Hematopoietic multipotent progenitor cell treated with erythropoietin and hydrocortisone succinate and interleukin-3 and kit ligand, for 4 days (in vitro differentiated cells): ENCODE data around the gene GRID1.

Source experiments
- DNase-seq: peaks from one replicate; pipeline ENCODE4 v3.0.0-alpha.2; 2015

GRID1 gene

DNA sequence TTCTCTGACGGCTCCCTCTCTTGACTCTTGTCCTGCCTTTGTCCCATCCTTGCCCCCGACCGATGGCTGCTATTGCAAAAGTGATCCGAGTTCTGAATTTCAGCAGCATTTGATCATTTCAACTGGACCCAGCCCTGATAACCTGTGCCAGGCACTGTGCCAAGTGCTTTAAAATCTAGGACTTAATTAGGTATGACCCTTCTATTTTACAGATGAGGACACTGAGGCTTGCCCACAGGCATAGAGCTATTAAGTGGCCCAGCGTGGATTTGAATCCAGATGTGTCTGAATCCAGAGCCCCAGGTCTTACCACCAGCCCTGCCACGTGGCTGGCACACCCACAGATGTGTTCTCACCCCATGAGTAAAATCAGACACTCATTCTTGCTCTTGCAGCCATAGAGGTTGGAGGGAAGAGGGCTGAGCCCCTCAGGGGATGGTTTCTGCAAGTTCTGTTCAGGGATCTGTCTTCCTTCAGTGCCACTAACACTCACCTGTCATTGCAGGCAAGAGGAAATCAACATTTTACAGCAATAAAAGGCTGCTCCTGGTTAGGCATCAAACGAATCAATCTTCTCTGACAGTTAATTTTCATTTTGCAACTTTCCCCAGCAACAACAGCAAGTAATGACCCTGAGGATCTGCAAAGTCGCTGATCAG lies 101.2 kb downstream of the GRID1 start:
- no peak for DNase-seq

DNA sequence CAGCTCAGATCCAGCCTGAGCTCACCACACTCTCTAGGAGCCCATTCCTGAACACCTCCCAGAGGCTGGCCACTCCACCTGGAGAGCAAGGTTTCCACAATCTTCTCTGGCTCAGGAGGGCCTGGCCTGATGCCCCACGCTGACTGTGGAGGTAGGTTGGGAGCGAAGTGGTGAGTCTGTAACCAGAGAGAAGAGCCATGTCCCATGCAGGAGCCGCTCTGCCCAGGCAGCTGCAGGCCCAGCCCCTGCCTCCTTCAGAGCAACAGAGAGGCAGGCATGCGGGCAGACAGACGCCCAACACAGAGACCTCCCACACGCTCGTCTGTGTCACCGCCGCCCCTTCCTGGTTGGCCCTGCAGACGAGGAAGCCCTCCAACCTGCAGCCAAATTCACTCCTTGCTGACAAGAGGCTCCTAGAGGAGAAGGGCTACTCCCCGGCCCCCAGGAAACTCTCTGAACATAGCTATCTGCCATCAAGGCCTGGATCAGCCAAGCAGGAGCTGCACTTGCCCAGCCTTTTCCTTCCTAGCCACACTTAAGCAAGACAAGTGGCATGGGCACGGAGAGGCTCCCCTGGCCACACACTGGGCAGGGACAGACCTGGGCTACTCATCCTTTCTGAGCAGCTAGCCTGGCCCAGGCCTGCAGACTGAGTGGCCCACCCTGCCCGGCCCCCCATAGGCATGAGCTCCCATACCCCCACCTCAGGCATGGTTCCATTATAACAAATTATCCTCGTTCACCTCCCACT lies 101.9 kb downstream of the GRID1 start:
- no peak for DNase-seq

GRCh38 chr10:86263907-86264306 lies 102.7 kb downstream of the GRID1 start:
- DNase-seq: no peak

DNA sequence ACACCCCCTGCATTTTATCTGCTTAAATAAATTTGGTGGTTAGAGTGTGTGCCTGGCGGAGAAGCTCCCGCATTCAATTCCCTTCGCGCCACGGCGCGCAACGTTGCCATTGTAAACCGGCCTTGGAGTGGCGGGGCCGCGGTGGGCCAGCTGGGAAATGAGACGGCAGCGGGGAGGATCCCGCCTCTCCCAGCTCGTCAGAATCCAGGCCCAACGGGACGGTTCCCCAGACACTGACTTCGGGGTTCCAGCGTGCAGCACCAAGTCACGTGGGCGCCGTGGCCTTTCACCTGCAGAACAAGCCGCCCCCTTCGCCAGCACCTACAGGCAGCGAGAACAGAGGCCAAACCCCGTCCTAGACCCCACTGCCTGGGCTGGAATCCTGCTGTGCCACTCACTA lies 103.4 kb downstream of the GRID1 start:
- DNase-seq: no peak

- DNase-seq: no peak
Observed at GRCh38 chr10:86262688-86263181, 103.9 kb downstream of the GRID1 start.

- DNase-seq: peak; percentile 64
Observed at GRCh38 chr10:86261941-86262687, 104.5 kb downstream of the GRID1 start.

DNA sequence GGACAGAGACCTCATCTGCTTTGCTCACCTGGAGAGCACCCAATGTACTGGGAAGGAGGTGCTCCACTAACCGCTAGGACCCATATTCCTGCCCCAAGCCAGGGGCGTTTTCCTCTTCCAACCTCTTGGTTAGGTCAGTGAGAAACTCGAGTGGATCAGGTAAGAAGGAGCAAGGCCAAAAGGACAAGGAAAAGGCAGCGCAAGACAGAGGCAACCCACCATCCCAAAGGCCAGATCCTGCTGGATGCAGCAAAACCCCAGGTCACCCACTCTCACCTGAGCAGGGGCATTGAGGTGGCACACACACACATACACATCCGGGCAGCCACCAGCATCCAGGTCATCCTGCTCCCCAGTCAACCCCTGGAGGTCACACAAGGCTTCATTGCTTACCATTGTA lies 105.1 kb downstream of the GRID1 start:
- no peak for DNase-seq

DNA sequence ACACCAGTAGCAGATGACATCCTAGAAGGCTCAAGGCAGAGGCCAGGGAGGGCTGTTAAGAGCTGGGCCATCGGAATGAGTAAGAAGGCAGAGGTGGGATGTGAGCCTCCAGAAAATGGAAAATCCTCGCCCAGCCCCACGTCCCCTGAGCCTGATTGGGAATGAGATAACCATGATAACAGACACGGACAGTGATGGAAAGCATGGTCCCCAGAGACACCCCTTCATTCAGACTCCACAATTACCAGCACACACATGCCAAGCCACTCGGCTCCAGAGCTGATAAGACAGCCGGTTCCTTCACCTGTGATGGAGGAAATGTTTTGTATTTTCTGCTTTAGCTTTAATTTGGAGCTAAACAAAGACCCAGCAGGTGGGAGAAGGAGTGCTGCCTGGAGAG lies 106.0 kb downstream of the GRID1 start:
- DNase-seq: no peak

- DNase-seq: no peak
Observed at GRCh38 chr10:86259901-86260562, 106.6 kb downstream of the GRID1 start.

GRCh38 chr10:86258941-86259340 lies 107.7 kb downstream of the GRID1 start:
- DNase-seq: no peak

- no peak for DNase-seq
Observed at GRCh38 chr10:86258499-86258898, 108.1 kb downstream of the GRID1 start.

GRCh38 chr10:86257683-86258082 lies 108.9 kb downstream of the GRID1 start:
- DNase-seq: no peak

- no peak for DNase-seq
Observed at GRCh38 chr10:86256690-86257315, 109.8 kb downstream of the GRID1 start.

- no peak for DNase-seq
Observed at GRCh38 chr10:86255405-86256251, 111.0 kb downstream of the GRID1 start.

GRCh38 chr10:86254526-86255174 lies 111.9 kb downstream of the GRID1 start:
- no peak for DNase-seq

GRCh38 chr10:86254081-86254480 lies 112.5 kb downstream of the GRID1 start:
- no peak for DNase-seq

GRCh38 chr10:86253091-86254072 lies 113.2 kb downstream of the GRID1 start:
- no peak for DNase-seq

DNA sequence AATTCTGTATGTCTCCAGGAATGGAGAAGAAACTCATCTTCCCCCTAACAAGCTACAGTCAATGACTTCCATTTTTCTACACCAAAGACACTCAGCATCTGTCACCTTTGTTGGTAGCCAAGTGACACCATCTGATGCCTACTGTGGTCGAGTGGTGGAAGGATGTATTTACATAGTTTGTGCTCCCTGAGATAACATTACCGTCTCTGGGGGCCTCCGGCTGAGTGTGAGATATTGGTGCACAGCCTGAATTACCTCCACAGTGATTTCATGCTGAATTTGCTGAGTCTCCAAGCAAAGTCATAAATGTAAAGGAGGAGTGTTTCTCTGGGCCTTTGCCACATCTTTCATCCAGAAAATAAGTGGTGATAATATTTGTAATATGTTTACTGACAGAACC lies 114.0 kb downstream of the GRID1 start:
- no peak for DNase-seq

GRCh38 chr10:86252079-86252478 lies 114.5 kb downstream of the GRID1 start:
- DNase-seq: no peak

DNA sequence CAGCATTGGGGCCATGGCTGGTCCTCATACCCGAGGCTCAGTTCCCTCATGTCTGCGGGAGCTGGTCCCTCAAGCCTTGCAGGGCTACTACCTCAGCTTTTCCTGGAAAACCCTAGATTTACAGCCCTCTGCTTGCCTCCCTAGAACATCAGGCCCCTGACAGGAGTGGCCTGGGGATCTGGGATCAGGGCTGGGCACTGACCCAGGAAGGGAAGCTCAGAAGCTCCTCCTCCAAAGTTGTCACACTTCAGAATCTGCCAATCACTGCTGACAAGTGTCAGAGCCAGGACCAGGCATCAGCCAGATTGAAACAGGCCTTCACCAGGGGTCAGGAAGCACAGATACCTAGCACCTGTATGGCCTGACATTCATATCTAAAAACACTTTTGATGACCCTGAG lies 115.2 kb downstream of the GRID1 start:
- DNase-seq: no peak
